GM10248 (cell line): Measurements from ENCODE around the gene PEAK1.

ENCODE experiments used
- CTCF ChIA-PET: fragments of 300-600 bp; sonication (Branson Sonifier 250); formaldehyde crosslinking; extraction: SDS; loops from one replicate; lab custom pipeline; 2021; ENCODE audit warnings: antibody characterized with exemption; lab: Yijun Ruan, JAX
- POLR2A ChIA-PET: fragments of 350-650 bp; sonication (Branson Sonifier 250); formaldehyde crosslinking; extraction: SDS; loops from one replicate; lab custom pipeline; 2020; ENCODE audit warnings: antibody characterized with exemption; lab: Yijun Ruan, JAX
- DNase-seq: peaks from one replicate; pipeline ENCODE4 v3.0.0; 2012; ENCODE audit errors: extremely low spot score
- CTCF ChIP-seq: IDR thresholded peaks from 2 replicates; pipeline ENCODE4 v1.5.1; 2012; ENCODE audit warnings: mild to moderate bottlenecking, low read depth; ENCODE audit errors: extremely low read depth, missing control alignments, control extremely low read depth

PEAK1 gene

GRCh38 chr15:77446840-77447390, 27.0 kb upstream of the PEAK1 start:
- DNase-seq: no peak
- no peak for TF ChIP-seq CTCF
- CTCF ChIA-PET: interaction anchor here (1.8 kb wide), 1 partner anchor 20 kb away, joined by 5 read pairs; no protein-coding TSS in a partner anchor
- POLR2A ChIA-PET: no interaction called here

- POLR2A ChIA-PET: no interaction called here
- TF ChIP-seq CTCF: no peak
- peak; percentile 26 for DNase-seq
- CTCF ChIA-PET: interaction anchor here (1.0 kb wide), 1 partner anchor 7 kb away, joined by 3 read pairs; no protein-coding TSS in a partner anchor
Observed at GRCh38 chr15:77440378-77440999, 20.6 kb upstream of the PEAK1 start.

- no peak for TF ChIP-seq CTCF
- ChIA-PET POLR2A (no interaction called here), CTCF (interaction anchor here (1.0 to 1.5 kb wide), 5 partner anchors 11 to 250 kb away, joined by 3 to 9 read pairs (median 4); no protein-coding TSS in a partner anchor)
- DNase-seq: no peak
Observed at GRCh38 chr15:77437264-77437663, 17.4 kb upstream of the PEAK1 start.

- TF ChIP-seq CTCF: no peak
- no peak for DNase-seq
- POLR2A ChIA-PET: no interaction called here
- CTCF ChIA-PET: interaction anchor here (1.0 to 1.5 kb wide), 5 partner anchors 11 to 249 kb away, joined by 3 to 9 read pairs (median 4); no protein-coding TSS in a partner anchor
Observed at GRCh38 chr15:77436822-77437221, 16.9 kb upstream of the PEAK1 start.

GRCh38 chr15:77430652-77431051, 10.7 kb upstream of the PEAK1 start:
- no peak for DNase-seq
- no peak for TF ChIP-seq CTCF
- CTCF ChIA-PET: interaction anchor here (0.7 to 1.3 kb wide), 4 partner anchors 9 to 25 kb away, joined by 3 to 5 read pairs (median 4); partner anchors contain the start of gene HMG20A
- POLR2A ChIA-PET: no interaction called here

GRCh38 chr15:77430213-77430612, 10.3 kb upstream of the PEAK1 start:
- CTCF ChIA-PET: interaction anchor here (0.7 to 1.3 kb wide), 4 partner anchors 9 to 24 kb away, joined by 3 to 5 read pairs (median 4); partner anchors contain the start of gene HMG20A
- DNase-seq: peak; percentile 15
- no peak for TF ChIP-seq CTCF
- POLR2A ChIA-PET: no interaction called here
